Measurements from ENCODE around the gene DNM3.

- TF ChIP-seq REST (IDR thresholded peaks at IDR 0.05; ENCODE audit: unreplicated experiment), result no peak
- TF ChIP-seq EZH2phosphoT487 (IDR thresholded peaks at IDR 0.05; ENCODE audit: unreplicated experiment), result no peak
- no peak for TF ChIP-seq CTCF (conservative IDR thresholded peaks at IDR 0.05; ENCODE audit: low read depth in 2 of 2)
- TF ChIP-seq ZNF331 (CRISPR knock-in tag; IDR thresholded peaks at IDR 0.05; ENCODE audit: low read depth), result no peak
- no peak for TF ChIP-seq CREB1 (CRISPR knock-in tag; IDR thresholded peaks at IDR 0.05; ENCODE audit: low read depth)
- TF ChIP-seq EZH2 (IDR thresholded peaks at IDR 0.05; ENCODE audit: low read depth, unreplicated experiment), result no peak
These were observed 160.0 kb downstream of the DNM3 start for GRCh38 chr1:172001288-172001687.
